Uterus (tissue), 4 donors: ENCODE measurements around the gene KCTD11. TPM values are rescaled to one million over a fixed set of nuclear protein-coding genes. Genes with fewer than 3 reads are reported as not detected.

ENCODE experiments used
- DNase-seq, 2 donors: peaks; one replicate each; pipeline ENCODE4 v3.0.0-alpha.2; 2019 to 2020
- H3K27ac ChIP-seq, 2 donors: fragments of 200-600 bp; sonication (generic); 1 replicate in 1 of 2; 2 replicates in 1 of 2; pipeline ENCODE4 v1.5.1; 2016 to 2018
- H3K27me3 ChIP-seq, 2 donors: fragments of 200-600 bp; sonication (generic); one replicate each; pipeline ENCODE4 v1.5.1; 2018 to 2019; ENCODE audit warnings: control low read depth in 1 of 2
- H3K36me3 ChIP-seq, 2 donors: fragments of 200-600 bp; sonication (generic); one replicate each; pipeline ENCODE4 v1.5.1; 2019; ENCODE audit warnings: control low read depth in 1 of 2
- H3K4me1 ChIP-seq, 2 donors: fragments of 200-600 bp; sonication (generic); one replicate each; pipeline ENCODE4 v1.5.1; 2018 to 2019; ENCODE audit warnings: control low read depth in 1 of 2
- H3K4me3 ChIP-seq, 2 donors: fragments of 200-600 bp; sonication (generic); 1 replicate in 1 of 2; 2 replicates in 1 of 2; pipeline ENCODE4 v1.5.1; 2018 to 2019; ENCODE audit warnings: mild to moderate bottlenecking in 1 of 2
- H3K9me3 ChIP-seq, 2 donors: fragments of 200-600 bp; sonication (generic); one replicate each; pipeline ENCODE4 v1.5.1; 2019; ENCODE audit warnings: control low read depth in 1 of 2
- CTCF ChIP-seq, 4 experiments: fragments of 200-600 bp in 2 of 4; fragments of 450-650 bp in 2 of 4; sonication (generic) in 2 of 4; IDR thresholded peaks; one replicate each; pipeline ENCODE4 v1.5.1; 2016 to 2019; ENCODE audit warnings: antibody characterized with exemption in 4 of 4, mild to moderate bottlenecking in 2 of 4, moderate library complexity in 1 of 4
- POLR2A ChIP-seq, 2 donors: fragments of 450-650 bp; IDR thresholded peaks; one replicate each; pipeline ENCODE4 v1.6.1; 2016; ENCODE audit warnings: antibody characterized with exemption in 2 of 2, mild to moderate bottlenecking in 1 of 2, moderate library complexity in 1 of 2
- intact Hi-C: fragments of 100-400 bp; cut with DNase I; formaldehyde crosslinking; loops from one replicate; pipeline ENCODE4 v1.15.1; 2023; ENCODE audit warnings: low total_unique reads
- total RNA-seq, 4 donors: library from RNA; depleted of rRNA in 3 of 4; stranded (reverse); fragments of >200 nt in 3 of 4; gene quantifications; one replicate each; pipeline versions ENCODE4 v1.1.0 to v1.2.4, GENCODE V29; 2014 to 2023
- donor health status: DM: yes; HTN: yes; CAD: no.

Gene KCTD11
- total RNA-seq, 4 donors from 2014 or later, result 2.6 to 14.7 (median 7.2) TPM

- Histone ChIP-seq H3K4me1 (peaks cover 0 to 8% of the 10 kb centered on the region in 2 donors), H3K9me3 (no peaks in the 10 kb centered on the region), H3K27ac (peak overlapping the region; percentile 34 to 57), H3K27me3 (no peaks in the 10 kb centered on the region), H3K36me3 (no peaks in the 10 kb centered on the region), H3K4me3 (no peak overlapping the region)
- TF ChIP-seq CTCF (IDR thresholded peaks at IDR 0.05) (no peak), POLR2A (IDR thresholded peaks at IDR 0.05) (no peak)
- no peak for DNase-seq
- intact Hi-C loops, result loop anchor here (10.0 kb wide), 1 partner anchor 229 kb away; the partner anchor contains the start of gene MPDU1
Observed at GRCh38 chr17:7355573-7355972, 3.6 kb downstream of the KCTD11 start.

GRCh38 chr17:7356072-7356549, 4.1 kb downstream of the KCTD11 start:
- intact Hi-C loops, result loop anchor here (10.0 kb wide), 1 partner anchor 229 kb away; the partner anchor contains the start of gene MPDU1
- Histone ChIP-seq H3K9me3 (no peaks in the 10 kb centered on the region), H3K36me3 (no peaks in the 10 kb centered on the region), H3K27ac (peak overlapping the region; percentile 34 to 57), H3K27me3 (no peaks in the 10 kb centered on the region), H3K4me1 (peaks cover 0 to 8% of the 10 kb centered on the region in 2 donors), H3K4me3 (no peak overlapping the region)
- TF ChIP-seq POLR2A (IDR thresholded peaks at IDR 0.05) (no peak), CTCF (IDR thresholded peaks at IDR 0.05) (peak; percentile 72 to 90 (median 85))
- peak; percentile 77 for DNase-seq

GRCh38 chr17:7356756-7357155, 4.8 kb downstream of the KCTD11 start:
- H3K27ac ChIP-seq, result peak overlapping the region; percentile 34 to 57
- peaks cover 0 to 8% of the 10 kb centered on the region in 2 donors for H3K4me1 ChIP-seq
- H3K4me3 ChIP-seq, result no peak overlapping the region

GRCh38 chr17:7357381-7357780, 5.4 kb downstream of the KCTD11 start:
- H3K27ac ChIP-seq, result peak overlapping the region in 1 of 2 donors; percentile 57
- H3K9me3 ChIP-seq, result no peaks in the 10 kb centered on the region
- H3K4me3 ChIP-seq, result no peak overlapping the region
- intact Hi-C loops, result loop anchor here (10.0 kb wide), 1 partner anchor 227 kb away; the partner anchor contains the start of gene MPDU1
- DNase-seq, result no peak
- no peaks in the 10 kb centered on the region for H3K36me3 ChIP-seq
- peaks cover 0 to 8% of the 10 kb centered on the region in 2 donors for H3K4me1 ChIP-seq
- no peaks in the 10 kb centered on the region for H3K27me3 ChIP-seq
- TF ChIP-seq CTCF (IDR thresholded peaks at IDR 0.05), result no peak
- TF ChIP-seq POLR2A (IDR thresholded peaks at IDR 0.05), result no peak

More at GRCh38 chr17:7356756-7357155, 4.8 kb downstream of the KCTD11 start:
- DNase-seq, result peak in 1 of 2 donors; percentile 60
- H3K27me3 ChIP-seq, result no peaks in the 10 kb centered on the region
- no peaks in the 10 kb centered on the region for H3K36me3 ChIP-seq
- intact Hi-C loops, result loop anchor here (10.0 kb wide), 1 partner anchor 228 kb away; the partner anchor contains the start of gene MPDU1
- TF ChIP-seq CTCF (IDR thresholded peaks at IDR 0.05), result no peak
- TF ChIP-seq POLR2A (IDR thresholded peaks at IDR 0.05), result no peak
- H3K9me3 ChIP-seq, result no peaks in the 10 kb centered on the region

- TF ChIP-seq POLR2A (IDR thresholded peaks at IDR 0.05) (no peak), CTCF (IDR thresholded peaks at IDR 0.05) (no peak)
- no peak for DNase-seq
- H3K4me1 ChIP-seq, result no peaks in the 10 kb centered on the region
- intact Hi-C loops, result no loop called here
- no peak overlapping the region for H3K4me3 ChIP-seq
- H3K27ac ChIP-seq, result no peak overlapping the region
- no peaks in the 10 kb centered on the region for H3K9me3 ChIP-seq
- no peaks in the 10 kb centered on the region for H3K27me3 ChIP-seq
- no peaks in the 10 kb centered on the region for H3K36me3 ChIP-seq
Observed at GRCh38 chr17:7361906-7362305, 9.9 kb downstream of the KCTD11 start.
